NCI-H2227 treated with DMSO at 0.1 percent for 48 hours (cell line): Measurements from ENCODE around the gene INCENP.
"Not testable (repeated sequence)": the region's sequence is repeated elsewhere in the genome, so short reads cannot be mapped to it uniquely, and the experiment has no call there.

ENCODE experiments used
- DNase-seq: peaks from one replicate; lab custom pipeline; 2025; lab: John Stamatoyannopoulos, UW

Gene INCENP

GRCh38 chr11:62123669-62124185 is at the start of gene INCENP:
INCENP (plus strand) TSS chr11:62124011; CDS start chr11:62128162, 4,151 bp downstream.
- DNase-seq: peak; percentile 98

GRCh38 chr11:62075438-62075837 is 48.4 kb upstream of the INCENP start:
- DNase-seq: no peak

- DNase-seq: no peak
Observed at GRCh38 chr11:62077132-62077531, 46.7 kb upstream of the INCENP start.

GRCh38 chr11:62081378-62082291 is 42.2 kb upstream of the INCENP start:
- peak; percentile 88 for DNase-seq

- DNase-seq: no peak
Observed at GRCh38 chr11:62082292-62082657, 41.5 kb upstream of the INCENP start.

GRCh38 chr11:62084801-62085200 is 39.0 kb upstream of the INCENP start:
- not testable (repeated sequence) for DNase-seq

- no peak for DNase-seq
Observed at GRCh38 chr11:62087694-62088093, 36.1 kb upstream of the INCENP start.

GRCh38 chr11:62088331-62088933 is 35.4 kb upstream of the INCENP start:
- no peak for DNase-seq

GRCh38 chr11:62103141-62103540 is 20.7 kb upstream of the INCENP start:
- no peak for DNase-seq

- no peak for DNase-seq
Observed at GRCh38 chr11:62103986-62104385, 19.8 kb upstream of the INCENP start.

GRCh38 chr11:62104816-62105653 is 18.8 kb upstream of the INCENP start:
- no peak for DNase-seq

GRCh38 chr11:62105667-62106191 is 18.1 kb upstream of the INCENP start:
- DNase-seq: no peak

- peak; percentile 73 for DNase-seq
Observed at GRCh38 chr11:62108017-62108750, 15.6 kb upstream of the INCENP start.

GRCh38 chr11:62108971-62109404 is 14.8 kb upstream of the INCENP start:
- no peak for DNase-seq

GRCh38 chr11:62115085-62115694 is 8.6 kb upstream of the INCENP start:
- no peak for DNase-seq

GRCh38 chr11:62116451-62116850 is 7.4 kb upstream of the INCENP start:
- no peak for DNase-seq

GRCh38 chr11:62119569-62119968 is 4.2 kb upstream of the INCENP start:
- DNase-seq: no peak

GRCh38 chr11:62120001-62120400 is 3.8 kb upstream of the INCENP start:
- no peak for DNase-seq

GRCh38 chr11:62120431-62120830 is 3.4 kb upstream of the INCENP start:
- DNase-seq: no peak

- no peak for DNase-seq
Observed at GRCh38 chr11:62122076-62122475, 1.7 kb upstream of the INCENP start.
